Testis (tissue), 3 donors: ENCODE measurements around the gene LAP3. TPM values are rescaled to one million over a fixed set of nuclear protein-coding genes. Genes with fewer than 3 reads are reported as not detected.

Experiments used
- DNase-seq: peaks from one replicate; pipeline ENCODE4 v3.0.0-alpha.2; 2019
- H3K27ac ChIP-seq, 2 donors: fragments of 200-600 bp; sonication (generic); one replicate each; pipeline ENCODE4 v1.5.1; 2019
- H3K27me3 ChIP-seq: fragments of 200-600 bp; sonication (generic); one replicate; pipeline ENCODE4 v1.5.1; 2019
- H3K36me3 ChIP-seq: fragments of 200-600 bp; sonication (generic); one replicate; pipeline ENCODE4 v1.5.1; 2017; ENCODE audit warnings: low read depth; ENCODE audit errors: missing control alignments
- H3K4me1 ChIP-seq: fragments of 200-600 bp; sonication (generic); one replicate; pipeline ENCODE4 v1.5.1; 2019
- H3K4me3 ChIP-seq, 2 donors: fragments of 200-600 bp; sonication (generic); one replicate each; pipeline ENCODE4 v1.5.1; 2017 to 2019
- H3K9me3 ChIP-seq: fragments of 200-600 bp; sonication (generic); one replicate; pipeline ENCODE4 v1.5.1; 2017
- CTCF ChIP-seq, 3 experiments: fragments of 450-650 bp in 2 of 3; fragments of 200-600 bp in 1 of 3; sonication (generic) in 1 of 3; IDR thresholded peaks; one replicate each; pipeline ENCODE4 v1.5.1; 2016 to 2019; ENCODE audit warnings: antibody characterized with exemption in 3 of 3, mild to moderate bottlenecking in 2 of 3, moderate library complexity in 1 of 3
- POLR2A ChIP-seq: fragments of 450-650 bp; IDR thresholded peaks from one replicate; pipeline ENCODE4 v1.6.1; 2017; ENCODE audit warnings: antibody characterized with exemption, mild to moderate bottlenecking, moderate library complexity
- WGBS, 2 donors: methylation state at CpG; one replicate each; pipeline ENCODE4 v1.1.5; 2018; 5-methylcytosine and 5-hydroxymethylcytosine counted together
- intact Hi-C: fragments of 100-400 bp; cut with DNase I; formaldehyde crosslinking; loops from one replicate; pipeline ENCODE4 v1.15.1; 2023; ENCODE audit warnings: low total_unique reads
- polyA plus RNA-seq: library from polyadenylated mRNA; stranded (reverse); fragments of 350-450 nt; fragmentation: Illumina TruSeq; extraction: RNeasy Lipid Tissue Mini Kit (QIAGEN cat#74804); gene quantifications from one replicate; pipeline ENCODE4 v1.2.3, GENCODE V29; 2014; ENCODE audit warnings: low read depth, low replicate concordance; ENCODE audit not compliant: insufficient read depth
- total RNA-seq, 2 donors: library from RNA; depleted of rRNA; stranded (reverse); fragments of >200 nt; gene quantifications; one replicate each; pipeline ENCODE4 v1.2.3, GENCODE V29; 2016

Gene LAP3
- total and polyA plus RNA-seq, 3 donors from 2014 or later, result 98.9 to 108 (median 100) TPM

- H3K4me1 ChIP-seq, result peaks cover 14% of the 10 kb centered on the region
- WGBS, 2 donors, result 33 to 80% methylated on average over 1 of the region's 1 CpG
Measured at GRCh38 chr4:17618926-17619325, 41.9 kb downstream of the LAP3 start.

GRCh38 chr4:17619416-17620105 is 42.6 kb downstream of the LAP3 start:
- no peak overlapping the region for H3K4me3 ChIP-seq
- no peak for TF ChIP-seq POLR2A
- no peak for TF ChIP-seq CTCF (IDR thresholded peaks at IDR 0.05)
- H3K36me3 ChIP-seq, result no peaks in the 10 kb centered on the region
- no peak for DNase-seq
- no peaks in the 10 kb centered on the region for H3K9me3 ChIP-seq
- H3K4me1 ChIP-seq, result peaks cover 14% of the 10 kb centered on the region
- no peaks in the 10 kb centered on the region for H3K27me3 ChIP-seq
- intact Hi-C loops, result no loop called here
- no peak overlapping the region for H3K27ac ChIP-seq
- WGBS, 2 donors, result 56 to 60% methylated on average over 7 of the region's 7 CpGs

More at GRCh38 chr4:17618926-17619325, 41.9 kb downstream of the LAP3 start:
- Histone ChIP-seq H3K27ac (no peak overlapping the region), H3K4me3 (no peak overlapping the region), H3K9me3 (no peaks in the 10 kb centered on the region), H3K36me3 (no peaks in the 10 kb centered on the region), H3K27me3 (no peaks in the 10 kb centered on the region)
- DNase-seq, result no peak
- TF ChIP-seq POLR2A (no peak), CTCF (IDR thresholded peaks at IDR 0.05) (no peak)
- intact Hi-C loops, result no loop called here

GRCh38 chr4:17623451-17624001 is 46.5 kb downstream of the LAP3 start:
- 87 to 91% methylated on average over 7 of the region's 7 CpGs for WGBS, 2 donors
- Histone ChIP-seq H3K27ac (no peak overlapping the region), H3K27me3 (no peaks in the 10 kb centered on the region), H3K4me3 (no peak overlapping the region), H3K36me3 (no peaks in the 10 kb centered on the region), H3K9me3 (no peaks in the 10 kb centered on the region), H3K4me1 (no peaks in the 10 kb centered on the region)
- DNase-seq, result no peak
- intact Hi-C loops, result no loop called here
- TF ChIP-seq POLR2A (no peak), CTCF (IDR thresholded peaks at IDR 0.05) (no peak)

GRCh38 chr4:17624821-17625220 is 47.8 kb downstream of the LAP3 start:
- no peaks in the 10 kb centered on the region for H3K36me3 ChIP-seq
- intact Hi-C loops, result no loop called here
- 70 to 85% methylated on average over 2 of the region's 2 CpGs for WGBS, 2 donors

More at GRCh38 chr4:17624821-17625220, 47.8 kb downstream of the LAP3 start:
- no peak for DNase-seq
- H3K27me3 ChIP-seq, result no peaks in the 10 kb centered on the region
- no peak overlapping the region for H3K27ac ChIP-seq
- TF ChIP-seq POLR2A, result no peak
- no peak for TF ChIP-seq CTCF (IDR thresholded peaks at IDR 0.05)
- no peaks in the 10 kb centered on the region for H3K4me1 ChIP-seq
- H3K4me3 ChIP-seq, result no peak overlapping the region
- no peaks in the 10 kb centered on the region for H3K9me3 ChIP-seq
